RWPE1 (cell line): ENCODE data around the gene TRABD2A.

ENCODE experiments used
- CTCF ChIA-PET: fragments of 350-600 bp; sonication (Branson Sonifier 250); formaldehyde crosslinking; extraction: SDS; loops from one replicate; lab custom pipeline; 2021; lab: Yijun Ruan, JAX
- POLR2A ChIA-PET: fragments of 400-600 bp; formaldehyde crosslinking; extraction: SDS; loops from one replicate; lab custom pipeline; 2020; ENCODE audit warnings: antibody characterized with exemption; ENCODE audit not compliant: low non-redundant PET; lab: Yijun Ruan, JAX
- DNase-seq: peaks from one replicate; pipeline ENCODE4 v3.0.0; 2012; ENCODE audit warnings: low spot score
- H3K27ac ChIP-seq: fragments of 450-650 bp; 2 replicates; pipeline ENCODE4 v1.5.1; 2017
- CTCF ChIP-seq: fragments of 450-650 bp; conservative IDR thresholded peaks from 2 replicates; pipeline ENCODE4 v1.5.1; 2017; ENCODE audit warnings: low read depth, mild to moderate bottlenecking

TRABD2A gene

GRCh38 chr2:84793641-84794040, 87.2 kb downstream of the TRABD2A start:
- no peak overlapping the region for H3K27ac ChIP-seq
- no peak for DNase-seq
- ChIA-PET POLR2A (no interaction called here), CTCF (no interaction called here)
- TF ChIP-seq CTCF = no peak

DNA sequence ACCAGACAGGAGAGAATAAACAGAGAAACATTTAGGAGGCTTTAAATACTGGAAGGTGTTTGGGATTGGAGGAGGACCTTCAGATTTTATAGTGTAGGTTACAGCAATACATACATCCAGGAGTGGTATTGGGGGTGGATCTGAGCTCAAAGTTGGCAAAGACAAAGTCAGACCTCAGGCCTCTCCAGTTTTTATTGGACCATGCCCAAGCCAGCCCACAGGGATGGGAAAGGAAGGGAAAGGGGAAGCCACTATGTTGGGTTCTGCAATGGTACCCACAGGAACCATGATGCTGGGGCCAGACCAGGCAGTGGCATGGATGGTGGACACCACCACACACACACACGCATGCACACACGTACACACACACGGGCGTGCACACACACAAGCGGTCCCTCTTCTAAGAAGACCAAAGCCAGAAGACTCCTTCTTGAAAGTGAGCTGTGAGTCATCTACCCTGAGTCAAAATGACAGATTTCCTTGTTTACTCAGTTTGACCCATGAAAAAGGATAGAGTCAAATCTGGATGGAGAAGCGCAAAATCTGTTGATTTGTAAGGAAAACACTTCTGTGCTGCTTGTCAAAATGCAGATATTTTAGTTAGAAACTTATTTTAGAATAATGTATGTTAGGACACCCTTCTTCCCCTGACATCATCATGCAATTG, 87.9 kb downstream of the TRABD2A start:
- DNase-seq = no peak
- ChIA-PET POLR2A (no interaction called here), CTCF (no interaction called here)
- no peak for TF ChIP-seq CTCF
- H3K27ac ChIP-seq = no peak overlapping the region

GRCh38 chr2:84788498-84788897, 92.4 kb downstream of the TRABD2A start:
- TF ChIP-seq CTCF = no peak
- no peak for DNase-seq
- H3K27ac ChIP-seq = no peak overlapping the region
- ChIA-PET CTCF (no interaction called here), POLR2A (no interaction called here)

DNA sequence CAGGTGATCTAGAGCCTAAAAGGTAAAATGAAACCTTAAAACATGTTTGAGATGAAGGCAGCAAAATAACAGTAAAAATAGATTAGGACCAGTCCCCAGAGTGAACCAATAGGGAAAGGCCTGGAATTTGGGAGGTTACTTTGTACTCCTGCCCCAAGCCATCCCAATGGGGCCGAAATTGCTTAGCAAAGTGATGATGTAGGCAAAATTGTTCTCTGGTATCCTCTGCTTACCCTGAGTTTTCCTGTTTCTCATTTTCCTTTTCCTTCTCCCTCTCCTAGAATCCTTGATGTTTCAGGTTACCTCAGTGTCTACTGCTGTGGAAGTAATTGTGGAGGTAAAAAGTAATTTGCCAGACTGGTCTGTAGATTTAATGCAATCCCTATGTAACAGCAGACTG, 92.9 kb downstream of the TRABD2A start:
- ChIA-PET CTCF (no interaction called here), POLR2A (no interaction called here)
- no peak overlapping the region for H3K27ac ChIP-seq
- DNase-seq = no peak
- TF ChIP-seq CTCF = no peak

DNA sequence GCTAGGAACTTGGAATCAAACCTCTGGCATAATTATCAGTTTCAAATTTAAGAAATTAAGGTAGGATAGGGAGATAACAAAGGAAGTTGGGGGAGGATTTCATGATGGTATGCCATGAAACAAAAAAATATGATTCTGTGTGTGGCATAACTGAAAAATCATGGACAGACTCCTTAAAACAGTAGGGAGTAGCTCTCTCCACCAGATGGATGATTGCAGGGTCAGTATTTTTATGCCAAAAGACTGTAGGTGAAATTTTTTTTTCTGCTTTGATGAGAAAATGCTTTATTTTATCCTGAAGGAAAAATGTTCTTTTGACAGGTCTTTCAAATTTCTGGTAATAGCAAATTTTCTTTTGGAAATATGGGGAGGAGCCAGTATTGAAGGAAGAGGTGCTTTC, 94.3 kb downstream of the TRABD2A start:
- H3K27ac ChIP-seq = no peak overlapping the region
- ChIA-PET CTCF (interaction anchor here (0.7 kb wide), 1 partner anchor 79 kb away, joined by 8 read pairs; no protein-coding TSS in a partner anchor), POLR2A (interaction anchor here (0.7 kb wide), 1 partner anchor 60 kb away, joined by 7 read pairs; no protein-coding TSS in a partner anchor)
- DNase-seq = no peak
- no peak for TF ChIP-seq CTCF

- ChIA-PET POLR2A (no interaction called here), CTCF (interaction anchor here (0.7 kb wide), 2 partner anchors 80 to 116 kb away, joined by 3 to 8 read pairs; no protein-coding TSS in a partner anchor)
- no peak overlapping the region for H3K27ac ChIP-seq
- no peak for TF ChIP-seq CTCF
- no peak for DNase-seq
These were observed 94.9 kb downstream of the TRABD2A start for GRCh38 chr2:84785950-84786349.
